ENCODE data around the gene COG4.
A peak's percentile ranks its signal among the peaks of the same experiment; 100 is the strongest.

COG4 gene

DNA sequence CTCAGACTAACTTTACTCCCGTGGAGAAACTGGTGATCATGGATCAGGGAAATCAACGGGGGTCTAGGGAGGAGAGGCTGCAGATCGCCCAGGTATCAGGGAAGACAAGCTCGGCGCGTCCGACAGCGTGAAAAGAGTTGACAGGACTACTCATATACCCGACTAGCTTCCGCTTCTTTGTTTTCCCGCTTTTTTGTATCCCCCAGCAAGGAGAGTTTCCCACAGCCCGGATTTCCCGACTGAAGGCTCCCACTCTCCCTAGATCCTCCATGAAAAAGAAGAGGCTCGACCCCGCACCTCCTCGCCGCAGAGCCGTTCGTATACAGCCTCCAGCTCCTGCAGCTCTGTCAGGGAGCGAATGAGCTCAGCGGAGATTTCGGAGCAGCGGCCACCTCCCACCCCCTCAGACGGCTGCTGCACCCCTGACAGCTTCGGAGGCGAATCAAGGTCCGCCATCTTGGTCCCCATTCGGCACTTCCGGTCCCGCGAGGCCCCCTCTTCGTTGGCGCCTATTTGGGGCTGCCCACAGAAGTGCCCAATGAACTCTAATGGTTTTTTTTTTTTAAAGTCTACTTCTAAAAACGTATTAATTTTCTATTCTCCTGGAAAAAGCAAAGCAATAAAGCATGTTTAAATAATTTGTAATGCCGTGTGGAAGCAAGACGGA lies at the start of gene COG4:
COG4 (minus strand) TSS at position 479 of the 667 bp plus-strand sequence; CDS start at position 468, 11 bp downstream.
- Histone ChIP-seq H3K27ac (ENCODE audit: extremely low read depth, low read depth, low read length) (peak within 1 kb of the TSS; percentile 99), H3K4me1 (ENCODE audit: control insufficient read depth, insufficient read depth, low read length) (peaks cover 12% of the 10 kb centered on the region), H3K4me3 (ENCODE audit: low read depth, low read length) (peak within 1 kb of the TSS; percentile 91), H3K9me3 (ENCODE audit: control insufficient read depth, insufficient read depth, low read depth, low read length) (no peaks in the 10 kb centered on the region), H3K36me3 (ENCODE audit: control insufficient read depth in 2 of 2, insufficient read depth in 1 of 2, low read length in 2 of 2) (peaks cover 9 to 35% of the 10 kb centered on the region in 2 experiments)
- CTCF ChIA-PET: interaction anchor here (0.6 to 1.1 kb wide), 4 partner anchors 9 to 142 kb away, joined by 3 read pairs; no protein-coding TSS in a partner anchor
- POLR2A ChIA-PET: interaction anchor here (0.5 to 5.9 kb wide), 9 partner anchors 22 to 249 kb away, joined by 3 to 42 read pairs (median 5); partner anchors contain the start of genes AARS1, DDX19A and FCSK
- no peak for TF ChIP-seq ZNF169 (tag by site-specific recombination; IDR thresholded peaks at IDR 0.05)
- no peak for TF ChIP-seq ZNF239 (tag by site-specific recombination; IDR thresholded peaks at IDR 0.05)
- TF ChIP-seq ZEB2 (tag by site-specific recombination; IDR thresholded peaks at IDR 0.05): no peak
- TF ChIP-seq, protein P1, sequence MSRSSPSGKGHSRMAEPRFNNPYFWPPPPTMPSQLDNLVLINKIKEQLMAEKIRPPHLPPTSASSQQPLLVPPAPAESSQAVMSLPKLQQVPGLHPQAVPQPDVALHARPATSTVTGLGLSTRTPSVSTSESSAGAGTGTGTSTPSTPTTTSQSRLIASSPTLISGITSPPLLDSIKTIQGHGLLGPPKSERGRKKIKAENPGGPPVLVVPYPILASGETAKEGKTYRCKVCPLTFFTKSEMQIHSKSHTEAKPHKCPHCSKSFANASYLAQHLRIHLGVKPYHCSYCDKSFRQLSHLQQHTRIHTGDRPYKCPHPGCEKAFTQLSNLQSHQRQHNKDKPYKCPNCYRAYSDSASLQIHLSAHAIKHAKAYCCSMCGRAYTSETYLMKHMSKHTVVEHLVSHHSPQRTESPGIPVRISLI (tag by site-specific recombination; IDR thresholded peaks at IDR 0.05): peak; percentile 90; the same call in 1 of the 2 replicates
- no peak for TF ChIP-seq ZNF501 (tag by site-specific recombination; IDR thresholded peaks at IDR 0.05)
- peak; percentile 12; the same call in 1 of the 2 replicates for TF ChIP-seq ZNF561 (tag by site-specific recombination; IDR thresholded peaks at IDR 0.05; ENCODE audit: borderline replicate concordance)
- TF ChIP-seq GFI1B (tag by site-specific recombination; IDR thresholded peaks at IDR 0.05): no peak
- TF ChIP-seq ZFP3 (tag by site-specific recombination; IDR thresholded peaks at IDR 0.05; ENCODE audit: low read depth): no peak
- TF ChIP-seq ZFHX2 (tag by site-specific recombination; conservative IDR thresholded peaks at IDR 0.05): peak; percentile 35; the same call in 1 of the 2 replicates
- TF ChIP-seq, protein P2, sequence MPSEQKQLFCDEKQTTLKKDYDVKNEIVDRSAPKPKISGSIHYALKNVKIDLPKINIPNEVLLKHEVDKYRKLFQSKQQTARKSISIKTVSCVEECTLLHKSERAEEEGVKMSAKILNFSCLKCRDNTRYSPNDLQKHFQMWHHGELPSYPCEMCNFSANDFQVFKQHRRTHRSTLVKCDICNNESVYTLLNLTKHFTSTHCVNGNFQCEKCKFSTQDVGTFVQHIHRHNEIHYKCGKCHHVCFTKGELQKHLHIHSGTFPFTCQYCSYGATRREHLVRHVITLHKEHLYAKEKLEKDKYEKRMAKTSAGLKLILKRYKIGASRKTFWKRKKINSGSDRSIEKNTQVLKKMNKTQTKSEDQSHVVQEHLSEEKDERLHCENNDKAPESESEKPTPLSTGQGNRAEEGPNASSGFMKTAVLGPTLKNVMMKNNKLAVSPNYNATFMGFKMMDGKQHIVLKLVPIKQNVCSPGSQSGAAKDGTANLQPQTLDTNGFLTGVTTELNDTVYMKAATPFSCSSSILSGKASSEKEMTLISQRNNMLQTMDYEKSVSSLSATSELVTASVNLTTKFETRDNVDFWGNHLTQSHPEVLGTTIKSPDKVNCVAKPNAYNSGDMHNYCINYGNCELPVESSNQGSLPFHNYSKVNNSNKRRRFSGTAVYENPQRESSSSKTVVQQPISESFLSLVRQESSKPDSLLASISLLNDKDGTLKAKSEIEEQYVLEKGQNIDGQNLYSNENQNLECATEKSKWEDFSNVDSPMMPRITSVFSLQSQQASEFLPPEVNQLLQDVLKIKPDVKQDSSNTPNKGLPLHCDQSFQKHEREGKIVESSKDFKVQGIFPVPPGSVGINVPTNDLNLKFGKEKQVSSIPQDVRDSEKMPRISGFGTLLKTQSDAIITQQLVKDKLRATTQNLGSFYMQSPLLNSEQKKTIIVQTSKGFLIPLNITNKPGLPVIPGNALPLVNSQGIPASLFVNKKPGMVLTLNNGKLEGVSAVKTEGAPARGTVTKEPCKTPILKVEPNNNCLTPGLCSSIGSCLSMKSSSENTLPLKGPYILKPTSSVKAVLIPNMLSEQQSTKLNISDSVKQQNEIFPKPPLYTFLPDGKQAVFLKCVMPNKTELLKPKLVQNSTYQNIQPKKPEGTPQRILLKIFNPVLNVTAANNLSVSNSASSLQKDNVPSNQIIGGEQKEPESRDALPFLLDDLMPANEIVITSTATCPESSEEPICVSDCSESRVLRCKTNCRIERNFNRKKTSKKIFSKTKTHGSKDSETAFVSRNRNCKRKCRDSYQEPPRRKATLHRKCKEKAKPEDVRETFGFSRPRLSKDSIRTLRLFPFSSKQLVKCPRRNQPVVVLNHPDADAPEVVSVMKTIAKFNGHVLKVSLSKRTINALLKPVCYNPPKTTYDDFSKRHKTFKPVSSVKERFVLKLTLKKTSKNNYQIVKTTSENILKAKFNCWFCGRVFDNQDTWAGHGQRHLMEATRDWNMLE (tag by site-specific recombination; conservative IDR thresholded peaks at IDR 0.05; ENCODE audit: low read depth): peak; percentile 57; the same call in 1 of the 2 replicates
- peak; percentile 72 for TF ChIP-seq PRDM1 (tag by site-specific recombination; IDR thresholded peaks at IDR 0.05)
- TF ChIP-seq ZNF335 (tag by site-specific recombination; conservative IDR thresholded peaks at IDR 0.05): peak; percentile 100
- TF ChIP-seq ZNF76 (tag by site-specific recombination; IDR thresholded peaks at IDR 0.05; ENCODE audit: borderline replicate concordance, low read depth): peak; percentile 88
- peak; percentile 51 for TF ChIP-seq ZNF629 (tag by site-specific recombination; IDR thresholded peaks at IDR 0.05)
- TF ChIP-seq, protein P3, sequence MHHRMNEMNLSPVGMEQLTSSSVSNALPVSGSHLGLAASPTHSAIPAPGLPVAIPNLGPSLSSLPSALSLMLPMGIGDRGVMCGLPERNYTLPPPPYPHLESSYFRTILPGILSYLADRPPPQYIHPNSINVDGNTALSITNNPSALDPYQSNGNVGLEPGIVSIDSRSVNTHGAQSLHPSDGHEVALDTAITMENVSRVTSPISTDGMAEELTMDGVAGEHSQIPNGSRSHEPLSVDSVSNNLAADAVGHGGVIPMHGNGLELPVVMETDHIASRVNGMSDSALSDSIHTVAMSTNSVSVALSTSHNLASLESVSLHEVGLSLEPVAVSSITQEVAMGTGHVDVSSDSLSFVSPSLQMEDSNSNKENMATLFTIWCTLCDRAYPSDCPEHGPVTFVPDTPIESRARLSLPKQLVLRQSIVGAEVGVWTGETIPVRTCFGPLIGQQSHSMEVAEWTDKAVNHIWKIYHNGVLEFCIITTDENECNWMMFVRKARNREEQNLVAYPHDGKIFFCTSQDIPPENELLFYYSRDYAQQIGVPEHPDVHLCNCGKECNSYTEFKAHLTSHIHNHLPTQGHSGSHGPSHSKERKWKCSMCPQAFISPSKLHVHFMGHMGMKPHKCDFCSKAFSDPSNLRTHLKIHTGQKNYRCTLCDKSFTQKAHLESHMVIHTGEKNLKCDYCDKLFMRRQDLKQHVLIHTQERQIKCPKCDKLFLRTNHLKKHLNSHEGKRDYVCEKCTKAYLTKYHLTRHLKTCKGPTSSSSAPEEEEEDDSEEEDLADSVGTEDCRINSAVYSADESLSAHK (tag by site-specific recombination; IDR thresholded peaks at IDR 0.05): peak; percentile 14; the same call in 1 of the 2 replicates
- peak; percentile 38 for TF ChIP-seq SP2 (tag by site-specific recombination; IDR thresholded peaks at IDR 0.05)
- peak; percentile 20; the same call in 1 of the 2 replicates for TF ChIP-seq ZNF2 (tag by site-specific recombination; IDR thresholded peaks at IDR 0.05)
- peak; percentile 66; the same call in 1 of the 2 replicates for TF ChIP-seq ZXDB (tag by site-specific recombination; IDR thresholded peaks at IDR 0.05)
- TF ChIP-seq KLF8 (tag by site-specific recombination; IDR thresholded peaks at IDR 0.05): no peak; the same call in 1 of the 2 replicates
- TF ChIP-seq SETDB1 (IDR thresholded peaks at IDR 0.05; ENCODE audit: insufficient read length, low read length): no peak
- no peak for TF ChIP-seq ZNF155 (tag by site-specific recombination; IDR thresholded peaks at IDR 0.05)
- peak; percentile 31; the same call in 1 of the 2 replicates for TF ChIP-seq ZNF660 (tag by site-specific recombination; IDR thresholded peaks at IDR 0.05)
- TF ChIP-seq ZNF624 (tag by site-specific recombination; IDR thresholded peaks at IDR 0.05): no peak
- TF ChIP-seq KLF16 (tag by site-specific recombination; IDR thresholded peaks at IDR 0.05): peak; percentile 60
- no peak for TF ChIP-seq ZNF221 (tag by site-specific recombination; IDR thresholded peaks at IDR 0.05; ENCODE audit: borderline replicate concordance)
- 0 out of 2 replicates have a peak, but pooled peaks have one; percentile 44 for TF ChIP-seq KLF10 (tag by site-specific recombination; IDR thresholded peaks at IDR 0.05)
- no peak for TF ChIP-seq HOXD13 (CRISPR knock-in tag; IDR thresholded peaks at IDR 0.05; ENCODE audit: borderline replicate concordance)
- TF ChIP-seq ZSCAN30 (tag by site-specific recombination; IDR thresholded peaks at IDR 0.05): peak; percentile 26; the same call in 1 of the 2 replicates
- peak; percentile 52 for TF ChIP-seq YY2 (tag by site-specific recombination; IDR thresholded peaks at IDR 0.05)
